AG04450 (cell line): ENCODE data around the gene MEGF11. TPM values are rescaled to one million over a fixed set of nuclear protein-coding genes. Genes with fewer than 3 reads are reported as not detected.

Source experiments
- CTCF ChIA-PET: fragments of 300-600, 350-600 bp; formaldehyde crosslinking; extraction: SDS; loops from one replicate; lab custom pipeline; 2022; ENCODE audit warnings: antibody characterized with exemption, inconsistent platforms; lab: Charles Lee
- POLR2A ChIA-PET: fragments of 350-600 bp; formaldehyde crosslinking; extraction: SDS; loops from one replicate; lab custom pipeline; 2021; ENCODE audit warnings: antibody characterized with exemption, inconsistent platforms; lab: Yijun Ruan, JAX
- DNase-seq: peaks from one replicate; pipeline ENCODE4 v3.0.0-alpha.2; 2011; ENCODE audit warnings: low read depth, low spot score
- H3K27ac ChIP-seq: one replicate; pipeline ENCODE4 v1.5.1; 2012; ENCODE audit warnings: low read depth, low read length, control low read depth
- H3K27me3 ChIP-seq: one replicate; pipeline ENCODE4 v1.6.0; 2012; ENCODE audit warnings: low read length; ENCODE audit not compliant: control insufficient read depth, insufficient read depth
- H3K4me3 ChIP-seq: 2 replicates; pipeline ENCODE4 v1.5.1; 2011; ENCODE audit warnings: mild to moderate bottlenecking, low read depth, low read length, control low read depth
- H3K9me3 ChIP-seq: 2 replicates; pipeline ENCODE4 v1.5.1; 2012; ENCODE audit warnings: low read length; ENCODE audit not compliant: control insufficient read depth, insufficient read depth
- CTCF ChIP-seq: IDR thresholded peaks from 2 replicates; pipeline ENCODE4 v1.5.1; 2011; ENCODE audit warnings: low read depth, low read length, control low read depth, inconsistent platforms
- polyA plus RNA-seq: library from polyadenylated mRNA; depleted of rRNA; stranded (reverse); fragments of >200 nt; gene quantifications from 2 replicates; pipeline ENCODE4 v1.2.3, GENCODE V29; 2011

The MEGF11 gene
- polyA plus RNA-seq, 1 experiment: not detected

- CTCF ChIA-PET: no interaction called here
- Histone ChIP-seq H3K27me3 (peaks cover 27% of the 10 kb centered on the region), H3K9me3 (no peaks in the 10 kb centered on the region), H3K27ac (no peak overlapping the region), H3K4me3 (no peak overlapping the region)
- POLR2A ChIA-PET: no interaction called here
- TF ChIP-seq CTCF: no peak
- no peak for DNase-seq
Observed at GRCh38 chr15:66142285-66142684, 111.3 kb downstream of the MEGF11 start.

GRCh38 chr15:66139591-66140207 is 113.9 kb downstream of the MEGF11 start:
- ChIA-PET POLR2A (no interaction called here), CTCF (no interaction called here)
- Histone ChIP-seq H3K9me3 (no peaks in the 10 kb centered on the region), H3K27ac (no peak overlapping the region), H3K27me3 (peaks cover 25% of the 10 kb centered on the region), H3K4me3 (no peak overlapping the region)
- DNase-seq: no peak
- TF ChIP-seq CTCF: no peak

GRCh38 chr15:66138892-66139590 is 114.5 kb downstream of the MEGF11 start:
- DNase-seq: no peak
- Histone ChIP-seq H3K27me3 (peaks cover 27% of the 10 kb centered on the region), H3K27ac (no peak overlapping the region), H3K9me3 (no peaks in the 10 kb centered on the region), H3K4me3 (no peak overlapping the region)
- CTCF ChIA-PET: no interaction called here
- POLR2A ChIA-PET: no interaction called here
- TF ChIP-seq CTCF: no peak

- TF ChIP-seq CTCF: no peak
- no peak for DNase-seq
- H3K4me3 ChIP-seq: no peak overlapping the region
- ChIA-PET CTCF (no interaction called here), POLR2A (no interaction called here)
- no peaks in the 10 kb centered on the region for H3K9me3 ChIP-seq
- H3K27me3 ChIP-seq: peaks cover 26% of the 10 kb centered on the region
- H3K27ac ChIP-seq: no peak overlapping the region
Observed at GRCh38 chr15:66138096-66138783, 115.3 kb downstream of the MEGF11 start.

GRCh38 chr15:66136948-66137347 is 116.6 kb downstream of the MEGF11 start:
- ChIA-PET CTCF (no interaction called here), POLR2A (no interaction called here)
- peaks cover 33% of the 10 kb centered on the region for H3K27me3 ChIP-seq
- no peak overlapping the region for H3K4me3 ChIP-seq
- no peak for TF ChIP-seq CTCF
- H3K27ac ChIP-seq: no peak overlapping the region
- no peaks in the 10 kb centered on the region for H3K9me3 ChIP-seq
- no peak for DNase-seq
